Hematopoietic multipotent progenitor cell treated with erythropoietin and hydrocortisone succinate and interleukin-3 and kit ligand, for 17 days (in vitro differentiated cells): Measurements from ENCODE around the gene SDK1.

Experiments used
- DNase-seq: peaks from one replicate; pipeline ENCODE4 v3.0.0-alpha.2; 2015; ENCODE audit warnings: low spot score

SDK1 gene

GRCh38 chr7:4139656-4140625, 838.9 kb downstream of the SDK1 start:
- no peak for DNase-seq

GRCh38 chr7:4140933-4141332, 839.9 kb downstream of the SDK1 start:
- no peak for DNase-seq

- DNase-seq: no peak
Observed at GRCh38 chr7:4143006-4143405, 842.0 kb downstream of the SDK1 start.

DNA sequence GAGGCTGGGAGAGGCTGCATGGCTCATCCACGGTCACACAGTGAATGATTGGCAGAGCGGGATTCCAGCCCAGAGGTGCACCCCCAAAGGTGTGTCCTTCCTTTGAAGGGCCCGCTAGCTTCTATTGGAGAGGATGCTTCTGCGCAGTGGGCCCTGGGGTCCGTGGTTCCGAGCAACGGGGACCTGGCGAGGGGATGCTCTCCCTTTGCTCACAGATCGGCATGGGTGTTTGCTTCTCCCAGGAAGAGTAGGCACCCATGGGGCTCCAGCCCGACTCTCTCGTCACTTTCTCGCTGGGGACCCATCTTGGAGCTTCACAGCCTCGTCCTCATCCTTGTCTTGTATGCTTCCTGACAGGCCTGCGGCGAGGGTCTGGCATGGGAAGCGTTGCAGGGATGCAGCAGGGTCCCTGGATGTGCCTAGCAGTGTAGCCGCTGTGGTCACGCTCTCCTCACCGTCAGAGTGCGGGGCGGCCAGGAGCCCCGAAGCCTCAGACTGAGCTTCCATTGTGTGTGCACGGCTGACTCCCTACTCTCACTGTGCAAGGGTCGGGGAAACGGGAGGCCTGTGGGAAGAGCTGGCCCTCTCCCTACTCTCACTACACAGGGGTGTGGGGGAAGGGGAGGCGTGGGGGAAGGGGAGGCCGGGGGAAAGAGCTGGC, 842.6 kb downstream of the SDK1 start:
- DNase-seq: no peak

- DNase-seq: no peak
Observed at GRCh38 chr7:4144172-4144701, 843.2 kb downstream of the SDK1 start.

DNA sequence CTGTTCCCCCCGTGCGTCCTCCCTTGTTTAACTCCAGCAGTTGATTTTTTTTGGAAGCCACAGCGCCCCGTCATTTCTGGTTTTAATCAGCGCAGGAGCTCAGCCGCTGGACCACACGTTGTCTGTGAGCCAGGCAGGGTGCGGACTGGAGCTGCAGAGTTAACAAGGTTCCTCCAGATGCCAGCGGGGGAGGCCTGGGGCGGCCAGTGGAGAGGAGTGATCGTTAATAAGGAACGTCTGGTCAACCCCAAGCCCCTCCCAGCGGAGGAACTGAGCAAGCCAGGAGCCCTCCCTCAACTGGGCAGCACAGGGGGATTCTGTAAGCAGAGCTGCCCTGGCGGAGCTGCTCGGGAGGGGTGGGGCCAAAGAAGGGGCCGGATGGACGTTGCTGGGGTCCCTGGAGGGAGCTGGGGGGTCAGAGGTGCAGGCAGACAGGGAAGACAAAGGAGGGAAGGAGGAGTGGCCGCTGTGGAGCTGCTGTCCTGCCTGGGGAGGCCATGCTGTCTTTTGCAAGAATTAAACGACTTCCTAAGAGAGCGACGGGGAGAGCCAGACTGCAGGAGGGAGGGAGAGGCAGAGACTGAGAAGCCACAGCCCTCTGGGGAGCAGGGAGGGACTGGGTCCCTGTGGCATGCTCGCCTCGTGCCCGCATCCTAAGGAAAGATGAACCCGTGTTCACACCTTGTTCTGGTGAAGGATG, 843.9 kb downstream of the SDK1 start:
- no peak for DNase-seq

- no peak for DNase-seq
Observed at GRCh38 chr7:4145576-4145975, 844.5 kb downstream of the SDK1 start.

DNA sequence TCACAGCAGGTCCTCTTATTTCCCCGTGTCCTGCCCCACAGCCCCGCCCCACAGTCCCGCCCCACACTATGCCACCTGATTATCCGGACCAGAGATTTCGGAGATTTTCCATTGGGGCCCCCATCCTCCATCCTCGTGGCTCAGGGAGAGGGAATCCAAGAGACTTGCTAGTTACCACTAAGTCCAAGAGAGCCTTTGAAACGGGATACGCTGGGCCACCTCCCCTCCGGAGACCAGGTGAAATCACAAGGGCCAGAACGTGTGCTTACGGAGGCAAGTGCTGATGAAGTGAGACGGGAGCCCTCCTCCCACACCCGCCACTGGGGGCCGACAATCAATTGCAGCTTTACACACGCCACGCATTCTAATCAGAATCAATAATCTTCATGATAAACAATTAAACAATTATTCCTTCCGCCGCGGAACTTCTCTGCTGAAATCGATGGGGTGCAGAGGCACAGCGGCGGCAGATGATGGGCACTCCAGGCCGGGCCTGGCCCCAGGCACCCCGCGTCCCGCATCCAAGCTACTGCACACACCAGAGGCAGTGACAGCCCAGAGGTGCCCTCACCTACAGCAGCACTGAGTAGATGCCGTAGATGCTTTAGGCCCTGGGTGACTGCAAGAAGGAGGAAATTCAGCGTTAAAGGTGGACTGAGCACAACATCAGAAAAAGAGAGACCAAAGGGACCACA, 847.0 kb downstream of the SDK1 start:
- no peak for DNase-seq

- no peak for DNase-seq
Observed at GRCh38 chr7:4149236-4149635, 848.2 kb downstream of the SDK1 start.

DNA sequence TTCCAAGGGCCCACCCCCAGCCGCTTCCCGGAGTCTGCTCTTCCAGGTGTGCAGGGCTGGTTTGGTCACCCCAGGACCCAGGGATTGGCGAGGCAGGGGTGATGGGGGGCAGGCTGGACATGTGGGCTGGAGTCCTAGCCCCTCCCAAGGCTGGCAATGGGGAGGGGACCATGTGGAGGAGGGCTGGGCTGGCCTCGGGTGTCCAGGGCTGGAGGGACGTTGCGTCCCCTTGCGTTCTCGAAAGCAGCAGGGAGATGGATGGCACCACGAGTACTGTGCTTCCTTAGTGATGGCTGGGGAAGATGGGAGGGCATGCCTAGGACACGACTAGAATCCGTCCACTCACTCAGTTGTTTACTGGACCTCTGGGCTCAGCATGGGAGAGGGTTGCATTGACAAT, 848.6 kb downstream of the SDK1 start:
- DNase-seq: no peak

DNA sequence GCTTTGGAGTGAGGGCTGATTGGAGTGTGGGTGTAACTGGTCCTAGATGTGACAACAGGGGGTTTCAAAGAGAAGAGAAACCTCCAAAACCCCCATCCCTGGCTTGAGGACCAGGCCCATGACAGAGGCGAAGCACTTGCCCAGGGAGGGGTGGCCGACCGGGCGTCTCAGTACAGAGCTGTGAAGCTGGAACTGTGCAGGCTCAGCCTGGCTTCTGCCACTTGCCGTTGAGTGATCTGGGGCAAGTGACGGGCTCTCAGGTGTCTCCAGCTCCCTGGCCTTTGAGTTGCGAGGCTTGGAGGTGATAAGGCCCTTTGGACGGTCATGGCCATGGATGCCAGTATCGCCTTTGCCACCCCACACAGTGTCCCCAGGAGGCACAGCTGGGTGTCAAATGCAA, 849.7 kb downstream of the SDK1 start:
- no peak for DNase-seq

DNA sequence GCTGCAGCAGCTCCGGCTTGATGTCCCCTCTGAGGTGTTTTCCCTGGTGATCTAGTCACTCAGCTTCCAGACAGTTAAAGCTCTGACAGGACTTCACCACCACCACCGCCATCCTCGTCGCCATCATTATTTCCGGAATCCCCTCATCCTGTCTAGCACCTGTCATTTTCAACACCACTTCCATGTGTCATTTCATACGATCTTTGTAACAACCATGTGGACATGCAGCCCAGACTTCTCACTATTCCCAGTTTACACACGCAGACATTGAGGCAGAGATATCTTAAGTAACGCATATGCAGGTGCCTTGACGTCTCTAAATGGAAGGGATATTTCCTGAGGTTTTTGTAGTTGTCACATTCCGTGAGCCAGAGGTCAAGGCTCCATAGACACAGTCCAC, 850.5 kb downstream of the SDK1 start:
- no peak for DNase-seq

DNA sequence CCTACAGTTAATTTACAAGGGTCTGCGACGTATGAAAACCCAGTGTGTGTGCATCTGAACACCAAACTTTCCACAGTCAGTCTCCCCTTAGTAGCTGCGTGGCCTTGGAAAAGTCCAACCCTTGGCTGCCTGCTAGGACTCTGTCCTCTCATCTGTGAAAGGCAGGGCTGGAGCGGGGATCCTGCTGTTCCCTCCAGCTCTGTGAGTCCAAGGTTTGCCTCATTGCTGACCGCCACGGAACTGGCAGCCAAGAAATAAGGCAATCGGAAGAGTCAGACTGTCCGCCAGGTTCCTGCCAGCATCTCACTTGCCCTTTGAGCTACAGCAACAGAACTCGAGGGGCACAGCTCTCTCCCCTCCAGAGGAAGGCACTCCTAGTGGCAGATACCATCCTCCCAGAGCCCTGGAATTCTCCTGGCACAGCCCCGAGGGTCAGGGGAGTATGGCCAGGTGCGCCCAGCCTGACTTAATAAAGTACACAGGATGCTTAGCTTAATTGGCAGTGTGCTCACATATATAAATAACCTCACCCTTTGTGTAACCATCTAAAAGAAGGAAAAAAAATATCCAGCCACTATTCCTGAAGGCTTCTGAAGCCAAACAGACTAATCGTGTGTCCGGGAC, 851.0 kb downstream of the SDK1 start:
- DNase-seq: no peak

GRCh38 chr7:4154882-4155535, 854.0 kb downstream of the SDK1 start:
- no peak for DNase-seq

DNA sequence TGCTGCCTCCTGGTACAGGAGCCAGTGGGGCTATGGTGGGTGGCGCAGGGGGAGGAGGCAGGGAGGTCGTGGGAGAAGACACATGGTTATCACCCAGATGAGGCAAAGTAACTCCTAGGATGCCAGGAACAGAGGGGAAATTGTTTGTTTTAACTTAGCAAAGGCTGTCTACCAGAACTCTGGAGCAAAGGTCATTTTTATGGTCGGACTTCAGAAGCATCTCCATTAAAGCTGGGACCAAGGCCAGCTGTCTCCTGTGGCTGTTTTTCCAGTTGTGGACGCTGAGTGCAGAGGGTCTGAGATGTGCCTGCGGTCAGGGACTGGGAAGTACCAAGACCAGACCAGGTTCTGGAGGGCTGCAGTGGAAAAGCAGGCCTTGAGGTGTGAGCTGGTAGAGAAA, 855.1 kb downstream of the SDK1 start:
- DNase-seq: no peak

GRCh38 chr7:4157651-4158050, 856.6 kb downstream of the SDK1 start:
- DNase-seq: no peak

GRCh38 chr7:4158441-4159153, 857.5 kb downstream of the SDK1 start:
- no peak for DNase-seq

DNA sequence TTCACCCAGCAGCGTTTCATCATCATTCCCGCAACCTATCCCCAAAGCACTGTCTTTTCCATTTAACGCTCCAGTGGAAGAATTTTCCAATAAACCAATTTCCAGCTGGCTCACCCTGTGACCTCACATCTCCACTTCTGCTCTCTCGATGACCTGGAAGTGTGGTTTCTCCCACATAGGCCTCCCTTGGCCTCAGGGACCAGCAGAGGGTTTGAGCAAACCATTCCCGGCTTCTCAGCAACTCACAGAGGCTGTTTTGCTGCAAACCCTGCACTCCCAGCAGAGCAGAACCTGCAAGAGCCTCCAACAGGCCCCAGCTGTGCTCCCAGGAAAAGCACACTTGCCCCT, 858.1 kb downstream of the SDK1 start:
- no peak for DNase-seq

DNA sequence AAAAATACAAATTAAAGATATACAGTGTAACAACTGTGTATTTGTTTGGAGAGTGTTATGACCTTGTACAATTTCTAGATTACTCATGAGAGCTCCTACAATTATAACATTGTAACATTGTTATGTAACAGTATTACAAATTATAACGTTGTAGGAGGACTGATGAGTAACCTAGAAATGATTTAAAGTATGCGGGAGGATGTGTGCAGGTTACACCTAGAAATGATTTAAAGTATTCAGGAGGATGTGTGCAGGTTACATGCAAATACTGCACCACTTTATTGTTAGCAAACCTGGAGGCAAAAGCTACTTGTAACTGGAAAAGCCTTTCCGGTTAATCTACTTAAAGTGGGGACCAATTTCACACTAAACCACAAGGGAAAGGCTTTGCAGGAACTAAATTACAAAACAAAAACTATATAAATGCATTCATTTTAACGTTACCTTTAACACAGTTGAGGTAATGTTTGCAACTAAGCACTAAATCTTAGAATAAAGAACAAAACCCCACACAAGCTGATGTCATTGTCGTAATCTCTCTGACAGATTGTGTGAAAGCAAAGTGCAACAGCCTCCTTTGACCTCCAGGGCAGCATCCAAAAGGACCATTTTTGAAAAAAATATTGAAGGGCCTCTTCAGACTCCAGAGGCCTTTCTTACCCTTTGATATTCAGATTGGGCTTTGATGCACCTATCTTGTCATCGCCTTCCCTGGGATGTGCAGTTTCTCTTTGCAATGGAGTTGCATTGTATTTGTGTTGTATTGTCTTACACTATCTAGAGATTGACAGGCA, 858.9 kb downstream of the SDK1 start:
- DNase-seq: no peak
